ENCODE results near the gene CDADC1.

The CDADC1 gene

DNA sequence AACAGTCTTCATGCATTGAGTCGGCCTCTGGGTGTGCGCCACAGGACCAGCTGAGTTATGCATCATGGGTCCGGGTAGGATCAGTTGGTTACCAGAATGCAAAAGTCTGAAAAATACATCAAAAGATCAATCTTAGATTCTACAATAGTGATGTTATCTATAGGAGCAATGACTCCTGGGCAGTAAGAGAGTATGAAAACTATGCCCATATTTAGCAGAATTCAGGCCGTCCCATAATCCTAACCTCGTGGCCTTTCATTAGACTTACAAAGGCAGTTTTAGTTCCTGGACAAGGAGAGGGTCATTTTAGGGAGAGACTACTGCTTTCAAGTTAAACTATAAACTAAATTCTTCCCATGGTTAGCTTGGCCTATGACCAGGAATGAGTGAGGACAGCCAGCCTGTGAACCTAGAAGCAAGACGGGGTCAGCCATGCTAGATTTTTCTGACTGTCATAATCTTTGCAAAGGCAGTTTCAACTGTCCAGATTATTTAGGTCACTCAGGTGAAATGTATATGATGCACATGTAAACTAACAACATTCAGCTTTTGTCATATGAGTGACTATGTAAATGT is 11.8 kb upstream of the CDADC1 start:
- in situ Hi-C loops (cut with MboI; ENCODE audit: low sequenced_read_pairs): no loop called here

DNA sequence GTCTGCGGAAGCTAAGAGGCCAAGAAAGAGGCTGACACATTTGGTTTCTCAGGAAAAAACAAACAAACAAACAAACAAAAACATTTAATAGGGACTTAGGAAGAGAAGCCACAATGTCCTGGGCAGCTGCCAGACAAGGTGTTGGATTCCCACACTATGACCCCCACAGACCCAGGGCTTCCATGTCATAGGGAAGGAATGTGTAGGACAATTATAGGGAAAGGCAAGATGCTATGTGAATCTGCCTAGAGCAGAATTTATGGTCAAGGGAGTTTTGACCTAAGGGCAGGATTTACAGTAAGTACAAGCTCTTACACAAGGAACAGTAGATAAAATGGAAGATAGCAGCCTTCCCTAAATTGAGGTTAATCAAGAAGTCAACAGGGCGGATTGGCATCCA is 9.1 kb upstream of the CDADC1 start:
- in situ Hi-C loops (cut with MboI; ENCODE audit: low sequenced_read_pairs): no loop called here

DNA sequence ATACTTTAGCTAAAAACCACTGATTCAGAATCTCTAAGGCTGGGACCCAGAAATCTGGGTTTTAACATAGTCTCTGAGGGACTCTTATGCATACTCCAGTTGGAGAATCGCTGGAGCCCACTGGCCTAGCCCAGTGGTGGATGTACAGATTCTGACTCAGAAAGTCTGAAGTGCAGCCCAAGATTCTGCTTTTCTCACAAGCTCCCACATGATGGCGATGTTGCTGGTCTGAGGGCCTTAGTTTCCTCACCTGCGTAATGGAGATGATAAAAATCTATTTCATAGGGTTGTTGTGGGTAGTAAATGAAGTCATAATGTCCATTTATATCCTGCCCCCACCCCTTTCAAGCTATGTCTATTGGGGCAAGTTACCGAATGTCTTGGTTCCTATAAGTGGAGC is 7.7 kb upstream of the CDADC1 start:
- in situ Hi-C loops (cut with MboI; ENCODE audit: low sequenced_read_pairs): no loop called here

DNA sequence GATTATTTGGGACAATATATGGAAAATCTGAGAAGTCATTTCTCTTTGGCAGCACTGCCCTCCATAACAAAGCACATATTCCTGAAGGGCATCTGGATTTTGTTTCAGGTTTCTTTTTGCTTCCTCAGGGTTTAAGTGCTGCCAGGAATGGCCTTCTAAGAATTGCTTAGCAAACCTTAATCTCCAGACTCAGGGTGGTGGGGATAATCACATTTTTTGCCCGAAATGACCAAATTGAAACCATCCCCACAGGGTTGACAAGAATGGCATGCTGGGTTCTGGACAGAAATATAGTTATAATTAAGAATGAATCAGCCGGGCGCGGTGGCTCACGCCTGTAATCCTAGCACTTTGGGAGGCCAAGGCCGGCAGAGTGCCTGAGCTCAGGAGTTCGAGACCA is 6.4 kb upstream of the CDADC1 start:
- in situ Hi-C loops (cut with MboI; ENCODE audit: low sequenced_read_pairs): no loop called here

DNA sequence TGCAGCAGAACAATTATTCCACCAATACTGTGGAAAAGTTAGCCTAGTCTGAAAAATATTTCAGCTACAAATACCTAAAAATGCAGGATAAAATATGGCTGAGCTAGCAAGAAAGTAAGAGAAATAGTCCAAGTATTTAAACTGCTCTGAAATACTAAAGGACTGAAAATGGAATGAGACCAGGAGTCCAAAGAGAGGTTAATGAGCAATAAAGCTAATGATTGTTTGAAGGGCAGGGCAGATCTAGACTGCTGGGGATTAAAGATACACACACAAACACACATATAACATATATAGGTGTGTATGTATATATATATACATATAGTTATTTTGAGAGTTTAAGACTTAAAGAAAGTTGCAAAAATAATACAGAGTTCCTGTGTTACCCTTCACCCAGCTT is 2.6 kb upstream of the CDADC1 start:
- in situ Hi-C loops (cut with MboI; ENCODE audit: low sequenced_read_pairs): no loop called here

DNA sequence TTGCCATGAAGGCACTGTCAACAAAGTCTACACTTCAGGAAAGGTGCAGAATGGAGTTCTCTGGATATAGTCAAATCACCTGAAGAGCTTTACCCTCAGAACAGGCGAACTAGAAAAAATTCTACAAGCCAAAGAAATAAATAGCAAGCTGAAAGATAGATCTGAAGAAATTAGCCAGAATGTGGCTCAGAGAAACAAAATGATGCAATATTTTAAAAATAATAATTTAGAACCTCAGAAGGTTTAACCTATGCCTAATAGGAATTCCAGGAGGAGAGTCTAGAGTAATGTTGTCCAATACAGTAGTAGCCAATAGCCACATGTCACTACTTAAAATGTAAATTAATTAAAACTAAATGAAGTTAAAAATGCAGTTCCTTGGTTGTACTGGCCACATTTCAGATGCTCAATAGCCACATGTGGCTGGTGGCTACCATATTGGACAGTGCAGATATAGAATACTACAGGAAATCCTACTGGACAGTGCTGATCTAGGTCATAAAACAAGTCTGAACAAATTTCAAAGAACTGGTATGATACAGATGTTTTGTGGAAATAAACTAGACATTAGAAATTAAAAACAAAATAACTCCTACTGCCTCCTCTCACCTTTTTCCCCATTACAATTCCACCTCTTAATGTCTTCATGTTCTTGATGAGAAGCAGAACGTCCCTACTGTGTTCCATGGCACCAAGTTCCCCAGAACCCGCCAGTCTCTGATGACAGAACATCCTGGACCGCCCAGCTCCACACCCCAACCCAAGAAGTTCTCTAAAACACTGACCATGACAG is 679 bp upstream of the CDADC1 start:
- in situ Hi-C loops (cut with MboI; ENCODE audit: low sequenced_read_pairs): no loop called here

DNA sequence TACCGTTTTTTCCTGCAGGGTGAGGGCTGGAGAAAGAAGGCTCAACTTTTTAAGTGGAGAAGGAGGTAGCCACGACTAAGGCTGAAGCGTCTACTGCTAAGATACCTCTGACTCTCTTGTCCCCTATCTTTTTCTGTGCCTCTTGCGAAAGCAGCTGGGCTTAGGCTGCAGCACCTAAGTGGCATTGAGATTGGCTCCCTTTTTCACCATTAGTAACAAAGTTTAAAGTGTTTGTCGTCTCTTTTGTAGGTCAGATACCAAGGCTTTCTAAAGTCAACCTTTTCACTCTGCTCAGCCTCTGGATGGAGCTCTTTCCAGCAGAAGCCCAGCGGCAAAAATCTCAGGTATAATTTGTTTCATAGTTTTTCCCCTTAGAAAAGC is 887 bp downstream of the CDADC1 start:
- in situ Hi-C loops (cut with MboI; ENCODE audit: low sequenced_read_pairs): no loop called here

DNA sequence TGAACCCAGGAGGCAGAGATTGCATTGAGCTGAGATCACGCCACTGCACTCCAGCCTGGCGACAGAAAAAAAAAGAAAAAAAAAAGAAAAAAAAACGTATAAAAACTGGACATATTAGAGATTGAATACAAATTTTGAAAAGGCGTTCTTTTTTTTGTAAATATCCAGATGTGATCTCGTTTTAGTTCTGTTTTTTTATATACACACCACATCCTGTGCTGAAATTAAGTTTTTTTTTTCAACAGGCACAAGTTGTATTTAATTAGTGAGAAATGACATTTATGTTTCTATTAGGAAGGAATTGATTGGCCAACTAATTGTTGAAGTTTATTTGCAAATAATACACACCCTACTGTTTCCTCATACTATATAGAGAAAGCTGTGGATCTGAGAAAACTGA is 3.6 kb downstream of the CDADC1 start:
- in situ Hi-C loops (cut with MboI; ENCODE audit: low sequenced_read_pairs): no loop called here

DNA sequence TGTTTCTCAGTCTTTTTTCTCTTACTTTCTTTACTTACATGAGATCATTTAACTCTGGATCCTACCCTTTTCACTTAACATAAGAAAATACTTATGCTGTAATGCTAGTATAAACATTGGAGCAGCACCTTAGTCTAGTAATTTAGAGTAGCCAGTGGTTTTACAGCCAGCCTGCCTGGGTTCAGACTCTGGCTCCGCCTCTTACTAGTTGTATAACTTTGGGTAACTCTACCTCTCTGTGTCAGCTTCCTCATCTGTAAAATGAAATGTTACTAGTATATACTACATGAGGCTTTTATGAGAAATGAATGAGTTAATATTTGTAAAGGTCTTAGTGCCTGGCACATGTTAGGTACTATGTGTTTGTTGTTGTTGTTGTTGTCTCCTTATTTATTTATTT is 5.6 kb downstream of the CDADC1 start:
- in situ Hi-C loops (cut with MboI; ENCODE audit: low sequenced_read_pairs): no loop called here

DNA sequence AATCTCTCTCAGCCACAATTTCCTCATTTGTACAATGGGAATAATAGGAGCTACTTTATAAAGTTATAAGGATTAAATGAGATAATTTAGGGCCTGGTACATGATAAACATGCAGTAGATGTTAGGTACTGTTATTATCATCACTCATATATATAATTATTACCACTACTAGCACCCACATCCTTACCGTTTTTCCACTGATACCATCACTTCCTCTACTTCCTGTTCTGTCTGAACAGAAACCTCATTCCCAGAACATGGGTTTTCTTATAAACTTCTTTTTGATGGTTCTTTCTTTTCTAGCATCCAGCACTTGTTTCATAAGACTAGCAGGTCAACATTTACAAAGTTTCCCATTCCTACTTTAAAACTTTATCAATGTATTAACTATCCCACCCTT is 6.3 kb downstream of the CDADC1 start:
- in situ Hi-C loops (cut with MboI; ENCODE audit: low sequenced_read_pairs): no loop called here

DNA sequence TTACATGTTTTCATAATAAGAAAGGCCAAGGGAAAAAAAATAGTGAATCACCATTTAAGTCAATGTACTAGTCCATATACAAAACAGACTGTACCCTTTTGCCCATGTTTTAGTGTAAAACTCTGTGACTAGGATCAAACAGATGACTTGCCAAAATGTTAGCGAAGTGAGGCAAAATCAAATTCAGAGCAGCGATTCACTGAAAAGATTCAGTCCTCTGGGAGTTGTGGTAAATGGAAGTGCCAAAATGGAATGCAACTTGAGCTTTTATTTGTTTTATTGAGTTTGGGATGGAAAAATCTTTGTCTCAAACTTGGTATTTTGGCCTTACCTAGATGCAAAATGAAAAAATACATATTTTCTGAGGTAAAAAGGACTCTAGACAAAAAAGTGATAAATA is 9.1 kb downstream of the CDADC1 start:
- in situ Hi-C loops (cut with MboI; ENCODE audit: low sequenced_read_pairs): no loop called here

DNA sequence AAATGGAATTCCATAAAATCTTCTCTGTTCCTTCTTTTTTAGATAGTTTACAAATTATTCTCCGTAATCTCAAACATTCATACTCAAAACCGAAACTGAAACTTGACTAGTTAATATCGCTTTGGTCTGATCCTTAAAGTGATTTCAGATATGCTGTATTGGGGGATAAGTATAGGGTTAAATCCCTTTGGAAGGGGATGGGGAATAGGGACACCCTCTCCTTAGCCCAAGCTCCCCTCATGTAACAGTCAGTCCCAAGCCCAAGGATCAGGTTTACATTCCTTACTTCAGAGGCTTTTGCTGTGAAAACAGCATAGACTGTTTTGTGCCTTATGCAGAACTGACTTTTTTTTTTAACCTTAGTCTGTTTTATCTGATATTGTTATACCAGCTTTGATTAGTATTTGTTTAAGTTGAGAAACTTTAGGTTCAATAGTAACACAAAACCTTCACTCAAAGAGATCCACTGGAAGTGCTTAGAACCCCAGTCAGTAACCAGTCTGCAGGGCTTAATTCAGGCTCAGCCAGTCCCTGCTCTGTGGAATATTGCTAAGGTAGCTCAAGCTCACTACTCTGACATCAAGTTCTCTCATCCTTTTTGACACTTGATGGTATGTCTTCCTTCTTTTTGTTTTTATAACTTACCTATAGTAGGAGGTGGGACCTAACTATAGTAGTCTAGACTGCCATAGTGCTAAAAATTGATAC is 10.5 kb downstream of the CDADC1 start:
- in situ Hi-C loops (cut with MboI; ENCODE audit: low sequenced_read_pairs): no loop called here

DNA sequence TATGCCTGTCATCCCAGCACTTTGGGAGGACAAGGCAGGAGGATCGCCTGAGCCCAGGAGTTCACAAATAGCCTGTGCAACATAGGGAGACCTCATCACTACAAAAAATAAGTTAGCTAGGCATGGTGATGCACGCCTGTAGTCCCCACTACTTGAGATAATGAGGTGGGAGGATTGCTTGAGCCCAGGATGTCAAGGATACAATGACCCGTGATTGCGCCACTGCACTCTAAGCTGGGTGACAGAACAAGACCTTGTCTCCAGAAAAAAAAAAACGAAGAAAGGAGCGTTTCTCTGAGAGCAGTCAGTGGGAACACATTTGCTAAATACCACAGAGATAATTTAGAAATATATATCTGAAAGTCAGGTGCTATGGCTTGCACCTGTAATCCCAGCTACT is 11.9 kb downstream of the CDADC1 start:
- in situ Hi-C loops (cut with MboI; ENCODE audit: low sequenced_read_pairs): no loop called here

DNA sequence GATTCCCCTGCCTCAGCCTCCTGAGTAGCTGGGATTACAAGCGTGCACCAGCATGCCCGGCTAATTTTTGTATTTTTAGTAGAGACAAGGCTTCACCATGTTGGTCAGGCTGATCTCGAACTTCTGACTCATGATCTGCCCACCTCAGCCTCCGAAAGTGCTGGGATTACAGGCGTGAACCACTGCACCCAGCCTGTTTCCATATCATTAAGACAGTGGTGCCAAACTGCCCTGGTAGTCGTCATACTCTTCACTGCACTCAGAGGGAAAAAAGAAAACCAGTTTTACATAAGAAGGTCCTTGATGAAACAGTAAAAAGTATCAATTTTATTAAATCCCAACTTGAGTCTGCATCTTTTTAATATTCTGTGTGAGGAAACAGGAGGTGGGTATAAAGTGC is 14.9 kb downstream of the CDADC1 start:
- in situ Hi-C loops (cut with MboI; ENCODE audit: low sequenced_read_pairs): no loop called here

DNA sequence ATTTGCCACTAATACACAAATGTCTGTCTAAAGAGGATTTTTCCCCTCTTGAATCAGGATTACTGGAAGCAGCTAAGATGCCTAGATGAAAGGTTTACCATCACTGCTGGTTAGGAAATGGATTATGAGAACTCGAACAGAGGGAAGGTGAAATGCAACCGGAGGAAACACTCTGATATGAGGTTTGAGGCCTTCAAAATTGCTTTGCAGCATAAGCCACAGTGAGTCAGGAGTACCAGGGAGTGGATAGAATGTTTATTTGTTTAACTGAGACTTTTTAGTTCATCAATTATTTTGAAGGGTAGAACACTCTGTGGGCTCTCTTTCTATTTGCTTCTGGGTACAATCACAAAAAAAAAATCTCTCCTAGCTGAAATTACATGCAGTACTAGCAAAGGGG is 18.1 kb downstream of the CDADC1 start:
- in situ Hi-C loops (cut with MboI; ENCODE audit: low sequenced_read_pairs): no loop called here

DNA sequence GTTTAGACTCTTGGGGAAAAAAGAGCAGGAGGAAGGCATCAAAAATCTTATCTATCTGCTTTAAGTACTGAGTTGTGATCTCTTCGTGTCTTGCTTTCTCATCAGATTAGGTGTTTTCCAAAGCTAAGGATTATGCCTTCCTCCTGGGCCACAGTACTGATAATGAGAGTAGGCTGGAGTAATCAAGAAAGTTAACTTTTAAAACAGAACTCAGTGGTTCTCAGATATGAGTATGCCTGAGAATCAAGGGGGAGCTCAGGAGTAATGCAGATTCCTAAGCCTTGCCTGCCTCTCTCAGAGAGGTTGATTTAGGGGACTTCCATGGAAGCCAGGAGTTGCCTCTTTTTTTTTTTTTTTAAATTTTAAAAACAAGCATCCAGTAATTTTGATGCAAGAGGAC is 23.5 kb downstream of the CDADC1 start:
- in situ Hi-C loops (cut with MboI; ENCODE audit: low sequenced_read_pairs): no loop called here

DNA sequence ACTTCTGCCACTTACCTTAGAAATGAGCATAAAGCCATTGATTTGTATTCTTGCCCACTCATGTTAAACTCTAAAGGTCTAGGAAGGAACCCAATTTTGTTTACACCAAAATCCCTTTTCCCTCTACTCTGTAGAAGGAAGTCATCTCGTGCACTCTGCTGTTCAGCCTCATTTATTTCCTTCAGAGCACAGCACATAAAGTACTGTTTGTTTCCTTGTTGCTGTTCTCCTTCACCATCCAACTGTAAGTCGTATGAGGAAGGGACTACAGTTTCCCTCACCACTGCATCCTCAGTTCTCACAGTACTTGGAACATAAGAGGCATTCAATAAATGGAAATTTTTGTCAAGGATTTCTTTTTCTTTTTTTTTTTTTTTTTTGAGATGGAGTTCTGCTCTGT is 24.6 kb downstream of the CDADC1 start:
- in situ Hi-C loops (cut with MboI; ENCODE audit: low sequenced_read_pairs): no loop called here

DNA sequence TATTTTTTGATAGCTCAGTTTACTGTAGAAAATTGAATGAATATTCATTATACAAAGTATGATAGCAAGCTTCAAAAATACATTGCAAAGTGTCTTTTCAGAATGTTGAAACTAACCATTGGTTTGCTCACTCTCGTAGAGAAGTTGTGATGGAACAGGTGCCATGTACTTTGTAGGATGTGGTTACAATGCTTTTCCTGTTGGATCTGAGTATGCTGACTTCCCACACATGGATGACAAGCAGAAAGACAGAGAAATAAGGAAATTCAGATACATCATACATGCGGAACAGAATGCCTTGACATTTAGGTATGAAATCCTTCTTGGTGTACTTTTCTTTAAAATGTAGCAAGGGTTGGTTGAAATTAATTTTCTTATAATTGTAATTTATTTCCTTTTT is 30.5 kb downstream of the CDADC1 start:
- in situ Hi-C loops (cut with MboI; ENCODE audit: low sequenced_read_pairs): loop anchor here (25.0 kb wide), 1 partner anchor 334 kb away; no protein-coding TSS in a partner anchor

DNA sequence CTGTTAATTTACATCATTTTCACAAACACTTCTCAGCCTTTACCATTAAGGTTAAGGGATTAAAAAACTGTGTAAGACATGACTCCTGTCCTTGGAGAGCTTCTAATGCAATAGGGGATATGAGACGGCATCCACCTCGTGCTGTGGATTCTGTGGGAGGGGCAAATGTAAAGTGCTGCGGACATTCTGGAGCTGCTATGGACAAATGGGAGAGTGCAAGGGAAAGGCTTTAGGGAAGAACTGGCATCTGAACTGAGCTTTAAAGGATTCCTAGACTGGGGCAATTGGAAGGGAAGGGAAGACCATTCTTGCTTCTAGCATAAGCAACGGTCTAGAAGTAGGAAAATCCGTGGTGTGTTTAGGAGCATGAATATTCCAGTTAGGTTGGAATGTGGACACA is 31.4 kb downstream of the CDADC1 start:
- in situ Hi-C loops (cut with MboI; ENCODE audit: low sequenced_read_pairs): loop anchor here (25.0 kb wide), 1 partner anchor 333 kb away; no protein-coding TSS in a partner anchor

DNA sequence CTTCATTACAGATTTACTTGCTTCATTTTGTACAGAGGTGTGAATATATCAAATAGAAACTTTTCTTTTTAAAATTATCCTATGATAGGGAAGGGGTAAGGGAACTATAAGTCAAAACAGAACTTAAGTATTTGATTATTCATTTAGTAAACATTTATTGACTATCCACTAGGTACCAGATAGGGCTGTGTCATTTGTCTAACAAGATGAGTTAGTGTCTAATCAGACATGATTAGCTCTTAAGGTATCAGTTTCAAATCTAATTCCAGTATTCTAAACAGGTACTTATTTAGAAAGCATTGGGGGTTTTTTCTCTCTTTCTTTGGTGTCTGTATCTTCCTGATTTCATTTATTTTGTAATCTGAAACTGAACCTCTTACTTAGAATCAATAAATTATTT is 32.2 kb downstream of the CDADC1 start:
- in situ Hi-C loops (cut with MboI; ENCODE audit: low sequenced_read_pairs): loop anchor here (25.0 kb wide), 1 partner anchor 332 kb away; no protein-coding TSS in a partner anchor

DNA sequence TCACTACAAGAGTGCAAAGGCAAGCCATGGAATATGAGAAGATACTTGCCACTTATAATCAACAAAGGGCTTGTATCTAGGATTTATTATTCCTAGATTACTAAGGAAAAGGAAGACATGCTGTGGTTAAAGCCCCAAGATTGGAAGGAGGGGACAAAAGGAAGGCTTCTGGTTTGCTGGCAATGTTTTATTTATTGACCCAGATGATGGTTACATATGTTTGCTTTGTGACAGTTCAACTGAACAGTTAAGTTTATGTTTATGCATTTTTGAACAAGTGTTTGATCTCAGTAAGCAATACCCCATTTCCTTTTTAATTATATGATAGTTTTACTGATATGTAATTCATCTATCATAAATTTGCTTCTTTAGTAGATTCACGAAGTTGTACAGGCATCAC is 40.3 kb downstream of the CDADC1 start:
- in situ Hi-C loops (cut with MboI; ENCODE audit: low sequenced_read_pairs): loop anchor here (25.0 kb wide), 1 partner anchor 324 kb away; no protein-coding TSS in a partner anchor

DNA sequence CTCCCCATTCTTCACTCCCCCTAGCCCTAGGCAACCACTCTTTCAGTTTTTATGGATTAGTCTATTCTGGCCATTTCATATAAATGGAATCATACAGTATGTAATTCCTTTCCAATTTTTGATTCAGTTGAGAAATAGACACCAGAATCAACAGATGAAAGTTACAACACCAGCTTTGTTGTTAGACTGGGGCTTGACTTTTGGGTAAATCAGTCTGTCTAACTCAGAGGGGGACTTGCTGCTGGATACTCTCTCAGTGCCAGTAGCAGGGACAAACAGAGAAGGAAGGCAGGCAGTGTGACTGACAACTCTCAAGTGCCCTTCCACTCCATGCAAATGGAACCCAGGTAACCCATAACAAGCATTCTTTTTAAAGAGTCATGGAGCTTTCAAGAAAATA is 40.7 kb downstream of the CDADC1 start:
- in situ Hi-C loops (cut with MboI; ENCODE audit: low sequenced_read_pairs): loop anchor here (25.0 kb wide), 1 partner anchor 324 kb away; no protein-coding TSS in a partner anchor
